Body of pancreas (tissue), 4 donors: ENCODE data around the gene PRRG3. TPM values are rescaled to one million over a fixed set of nuclear protein-coding genes. Genes with fewer than 3 reads are reported as not detected.

Experiments
- ATAC-seq: fragments of 150-250 bp; one replicate; pipeline ENCODE4 v1.9.1; 2016
- DNase-seq, 4 donors: peaks; one replicate each; pipeline ENCODE4 v3.0.0-alpha.2; 2019
- H3K27ac ChIP-seq, 4 donors: fragments of 200-600 bp; sonication (generic); 1 replicate in 3 of 4; 2 replicates in 1 of 4; pipeline versions ENCODE4 v1.5.1 to v1.6.1; 2016 to 2019; ENCODE audit warnings: mild to moderate bottlenecking in 1 of 4, mixed read lengths in 1 of 4, moderate library complexity in 1 of 4
- H3K27me3 ChIP-seq, 2 donors: fragments of 200-600 bp; sonication (generic); one replicate each; pipeline ENCODE4 v1.6.0; 2016; ENCODE audit warnings: mild to moderate bottlenecking in 1 of 2
- H3K36me3 ChIP-seq, 2 donors: fragments of 200-600 bp; sonication (generic); replicated peaks in 1 of 2; 2 replicates each; pipeline ENCODE4 v1.5.1; 2016; ENCODE audit warnings: low read depth in 2 of 2; ENCODE audit not compliant: insufficient read depth in 1 of 2
- H3K4me1 ChIP-seq: fragments of 200-600 bp; sonication (generic); one replicate; pipeline ENCODE4 v1.6.0; 2016
- H3K4me3 ChIP-seq, 2 donors: fragments of 200-600 bp; sonication (generic); 1 replicate in 1 of 2; 2 replicates in 1 of 2; pipeline ENCODE4 v1.5.1; 2016 to 2019
- H3K9me3 ChIP-seq, 3 donors: fragments of 200-600 bp; sonication (generic); 1 replicate in 2 of 3; 2 replicates in 1 of 3; pipeline ENCODE4 v1.5.1; 2016
- POLR2A ChIP-seq, 3 donors: fragments of 450-650 bp; IDR thresholded peaks; one replicate each; pipeline ENCODE4 v1.6.1; 2016; ENCODE audit warnings: antibody characterized with exemption in 3 of 3, mild to moderate bottlenecking in 2 of 3
- WGBS, 2 donors: methylation state at CpG; one replicate each; pipeline ENCODE4 v1.1.5; 2017; 5-methylcytosine and 5-hydroxymethylcytosine counted together
- intact Hi-C: fragments of 100-400 bp; cut with DNase I; formaldehyde crosslinking; loops from one replicate; pipeline ENCODE4 v1.15.1; 2023
- total RNA-seq, 2 donors: library from RNA; depleted of rRNA; stranded (reverse); fragments of >200 nt; gene quantifications; one replicate each; pipeline ENCODE4 v1.1.0, GENCODE V29; 2016
- TF ChIP-seq, protein P1 (sequence below), 7 experiments: fragments of 450-650 bp in 4 of 7; fragments of 200-600 bp in 3 of 7; sonication (generic) in 3 of 7; IDR thresholded peaks; one replicate each; pipeline ENCODE4 v1.5.1; 2016 to 2019; ENCODE audit warnings: antibody characterized with exemption in 7 of 7

The PRRG3 gene
- total RNA-seq, 2 donors from 2014 or later = 0.33 to 1.0 TPM

DNA sequence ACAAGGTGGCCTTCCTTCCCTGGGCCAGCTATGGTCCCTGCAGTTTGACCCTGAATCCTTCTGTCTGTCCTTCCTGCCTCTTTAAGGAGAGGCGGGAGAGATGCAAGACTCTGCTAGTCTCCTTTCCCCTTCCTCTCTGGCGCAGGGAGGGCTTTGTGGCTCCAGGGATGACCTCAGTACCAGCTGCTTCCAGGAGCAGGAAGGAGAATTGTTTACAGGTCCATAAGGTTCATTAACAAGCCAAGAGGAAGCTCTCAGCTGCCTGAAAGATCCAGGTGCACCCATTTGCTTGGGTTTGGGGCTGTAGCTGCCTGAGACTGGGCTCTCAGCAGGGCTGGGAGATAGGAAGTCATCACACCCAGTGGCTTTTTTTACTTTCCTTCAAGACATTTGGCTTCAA, 16.5 kb downstream of the PRRG3 start:
- DNase-seq (no peak), ATAC-seq (no peak)
- TF ChIP-seq, protein P1, sequence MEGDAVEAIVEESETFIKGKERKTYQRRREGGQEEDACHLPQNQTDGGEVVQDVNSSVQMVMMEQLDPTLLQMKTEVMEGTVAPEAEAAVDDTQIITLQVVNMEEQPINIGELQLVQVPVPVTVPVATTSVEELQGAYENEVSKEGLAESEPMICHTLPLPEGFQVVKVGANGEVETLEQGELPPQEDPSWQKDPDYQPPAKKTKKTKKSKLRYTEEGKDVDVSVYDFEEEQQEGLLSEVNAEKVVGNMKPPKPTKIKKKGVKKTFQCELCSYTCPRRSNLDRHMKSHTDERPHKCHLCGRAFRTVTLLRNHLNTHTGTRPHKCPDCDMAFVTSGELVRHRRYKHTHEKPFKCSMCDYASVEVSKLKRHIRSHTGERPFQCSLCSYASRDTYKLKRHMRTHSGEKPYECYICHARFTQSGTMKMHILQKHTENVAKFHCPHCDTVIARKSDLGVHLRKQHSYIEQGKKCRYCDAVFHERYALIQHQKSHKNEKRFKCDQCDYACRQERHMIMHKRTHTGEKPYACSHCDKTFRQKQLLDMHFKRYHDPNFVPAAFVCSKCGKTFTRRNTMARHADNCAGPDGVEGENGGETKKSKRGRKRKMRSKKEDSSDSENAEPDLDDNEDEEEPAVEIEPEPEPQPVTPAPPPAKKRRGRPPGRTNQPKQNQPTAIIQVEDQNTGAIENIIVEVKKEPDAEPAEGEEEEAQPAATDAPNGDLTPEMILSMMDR (IDR thresholded peaks at IDR 0.05) = no peak
- no peak for TF ChIP-seq POLR2A (IDR thresholded peaks at IDR 0.05)
- H3K27me3 ChIP-seq = no peaks in the 10 kb centered on the region
- no peaks in the 10 kb centered on the region for H3K4me1 ChIP-seq
- intact Hi-C loops = no loop called here
- H3K9me3 ChIP-seq = no peaks in the 10 kb centered on the region
- H3K27ac ChIP-seq = no peak overlapping the region
- no peak overlapping the region for H3K4me3 ChIP-seq
- no peaks in the 10 kb centered on the region for H3K36me3 ChIP-seq
- 11 to 15% methylated on average over 2 of the region's 2 CpGs for WGBS, 2 donors

DNA sequence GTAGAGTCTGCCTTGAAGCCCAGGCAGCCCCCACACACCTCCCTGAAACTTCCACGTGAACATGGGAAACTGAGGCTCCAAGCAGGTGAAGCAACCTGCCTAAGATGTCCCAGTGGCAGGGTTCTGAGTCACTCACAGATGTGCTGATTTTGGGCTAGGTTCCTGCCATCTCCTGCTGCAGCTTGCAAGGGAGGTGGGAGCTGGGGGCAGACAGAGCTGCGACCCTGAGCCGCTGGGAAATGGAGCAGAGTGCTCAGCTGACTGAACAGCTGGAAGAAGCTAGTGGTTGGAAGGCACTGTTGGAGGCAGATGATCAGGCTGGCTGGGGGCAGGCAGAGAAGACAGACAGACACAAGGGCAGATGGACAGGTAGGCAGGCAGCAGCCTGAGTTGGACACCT, 17.0 kb downstream of the PRRG3 start:
- no peak overlapping the region for H3K4me3 ChIP-seq
- intact Hi-C loops = no loop called here
- WGBS, 2 donors = 0 to 36% methylated on average over 2 to 3 of the region's 3 CpGs
- no peak for DNase-seq
- no peaks in the 10 kb centered on the region for H3K4me1 ChIP-seq
- TF ChIP-seq POLR2A (IDR thresholded peaks at IDR 0.05) = no peak
- TF ChIP-seq, protein P1 (IDR thresholded peaks at IDR 0.05) = no peak
- H3K27ac ChIP-seq = no peak overlapping the region
- H3K27me3 ChIP-seq = no peaks in the 10 kb centered on the region
- no peaks in the 10 kb centered on the region for H3K9me3 ChIP-seq
- H3K36me3 ChIP-seq = no peaks in the 10 kb centered on the region
- ATAC-seq = no peak

DNA sequence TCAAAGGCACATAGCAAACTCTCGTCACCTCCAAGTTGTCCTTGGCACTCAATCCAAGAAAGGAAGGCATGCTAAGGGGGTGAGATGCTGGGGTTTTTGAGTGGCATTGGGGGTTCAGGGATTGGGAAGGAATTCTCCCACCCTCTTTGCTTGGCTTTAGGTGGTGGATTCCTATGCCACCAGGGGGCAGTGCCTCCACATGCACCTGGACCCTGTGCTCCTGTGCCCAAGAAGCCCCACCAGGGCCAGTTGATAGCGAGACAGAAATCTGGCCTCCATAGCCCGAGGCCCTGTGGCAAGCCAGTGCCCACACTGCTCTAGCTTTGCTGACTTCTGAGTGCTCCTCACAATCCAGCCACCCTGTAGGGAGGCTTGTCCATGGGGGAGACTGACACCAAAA, 18.6 kb downstream of the PRRG3 start:
- DNase-seq = peak in 3 of 4 donors; percentile 9 to 38 (median 22)
- H3K9me3 ChIP-seq = no peaks in the 10 kb centered on the region
- H3K36me3 ChIP-seq = no peaks in the 10 kb centered on the region
- TF ChIP-seq, protein P1 (IDR thresholded peaks at IDR 0.05) = peak in 5 of 7 experiments; percentile 19 to 31 (median 26)
- no peak for TF ChIP-seq POLR2A (IDR thresholded peaks at IDR 0.05)
- H3K27ac ChIP-seq = no peak overlapping the region
- no peaks in the 10 kb centered on the region for H3K4me1 ChIP-seq
- intact Hi-C loops = no loop called here
- whole genome bisulfite sequencing, 2 donors = 29 to 50% methylated on average over 1 to 2 of the region's 3 CpGs
- H3K4me3 ChIP-seq = no peak overlapping the region
- no peak for ATAC-seq
- no peaks in the 10 kb centered on the region for H3K27me3 ChIP-seq

DNA sequence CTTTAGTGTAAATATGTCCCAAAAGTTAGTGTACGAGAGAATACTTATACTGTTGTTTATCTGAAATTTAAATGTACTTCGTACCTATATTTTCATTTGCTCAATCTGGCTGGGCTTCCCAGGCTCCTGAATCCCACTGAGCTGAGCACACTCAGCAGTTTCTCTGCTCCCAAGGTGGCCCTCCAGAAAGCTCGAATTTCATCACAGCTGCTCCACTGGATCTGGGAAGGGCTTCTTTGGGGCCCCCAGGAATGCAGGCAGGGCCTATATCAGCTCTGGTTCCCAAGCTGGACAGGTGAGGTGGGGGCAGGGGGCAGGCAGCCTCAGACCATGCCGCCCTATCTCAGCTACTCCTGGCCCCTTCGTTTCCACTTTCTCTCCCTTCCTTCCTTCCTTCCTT, 19.1 kb downstream of the PRRG3 start:
- Histone ChIP-seq H3K27me3 (no peaks in the 10 kb centered on the region), H3K9me3 (no peaks in the 10 kb centered on the region), H3K36me3 (no peaks in the 10 kb centered on the region), H3K27ac (no peak overlapping the region), H3K4me3 (no peak overlapping the region), H3K4me1 (no peaks in the 10 kb centered on the region)
- TF ChIP-seq POLR2A (IDR thresholded peaks at IDR 0.05) = no peak
- intact Hi-C loops = no loop called here
- 52 to 56% methylated on average over 3 to 4 of the region's 5 CpGs for WGBS, 2 donors
- ATAC-seq (no peak), DNase-seq (no peak)

DNA sequence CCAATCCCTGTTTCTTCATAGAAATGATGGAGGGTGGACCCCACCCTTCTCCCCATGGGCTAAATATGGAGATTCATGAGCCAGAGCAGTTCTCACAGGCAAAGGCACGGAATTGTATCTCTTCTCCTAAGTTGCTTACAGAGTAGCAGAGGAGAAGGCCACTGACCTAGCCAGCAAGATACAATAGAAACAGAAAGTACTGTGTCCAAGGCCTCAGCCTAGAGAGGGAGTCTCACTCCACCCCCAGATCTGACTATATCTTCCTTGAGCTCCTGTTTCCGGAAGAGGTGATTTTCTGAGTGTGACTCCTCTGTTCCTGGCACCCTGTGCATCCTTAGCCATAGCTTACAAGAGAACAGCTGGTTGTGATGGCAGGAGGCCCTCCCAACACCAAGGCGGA, 20.5 kb downstream of the PRRG3 start, which contains the start of gene FATE1:
Gene FATE1 (plus strand): TSS at position 284 of the 400 bp plus-strand sequence. CDS start 85 bp downstream, at position 369.
- Histone ChIP-seq H3K4me3 (no peak within 1 kb of the TSS), H3K9me3 (no peaks in the 10 kb centered on the region), H3K27me3 (no peaks in the 10 kb centered on the region), H3K27ac (no peak within 1 kb of the TSS), H3K4me1 (no peaks in the 10 kb centered on the region), H3K36me3 (no peaks in the 10 kb centered on the region)
- DNase-seq = no peak
- intact Hi-C loops = no loop called here
- 71% methylated on average over 2 of the region's 3 CpGs; no CpG with 5 or more reads in 1 of the 2 donors for WGBS, 2 donors
- TF ChIP-seq POLR2A (IDR thresholded peaks at IDR 0.05) = no peak
- TF ChIP-seq, protein P1 (IDR thresholded peaks at IDR 0.05) = no peak
- ATAC-seq = no peak
